Measurements from ENCODE around the gene RNF227. TPM values are rescaled to one million over a fixed set of nuclear protein-coding genes. Genes with fewer than 3 reads are reported as not detected.

RNF227 gene
- total and polyA plus RNA-seq, 10 of the 15 experiments (the other 5 are each of a cell fraction or from before 2014, with no cell fraction given) = 0.49 to 5.0 (median 1.3) TPM

- TF ChIP-seq ETV6 (conservative IDR thresholded peaks at IDR 0.05 in 1 of 2, IDR thresholded peaks at IDR 0.05 in 1 of 2; ENCODE audit: borderline replicate concordance in 1 of 2, low read depth in 1 of 2) (no peak), IKZF2 (IDR thresholded peaks at IDR 0.05) (peak in 1 of 2 experiments; percentile 20; a peak in 1 of 4 replicates), PAX8 (IDR thresholded peaks at IDR 0.05) (no peak), IRF5 (IDR thresholded peaks at IDR 0.05; ENCODE audit: borderline replicate concordance) (no peak)
Measured at GRCh38 chr17:7883781-7884386, 32.2 kb downstream of the RNF227 start (continued).

- peaks cover 0 to 2% of the 10 kb centered on the region in 2 experiments; a peak in 1 of 4 replicates for H3K36me3 ChIP-seq (ENCODE audit: control insufficient read depth in 2 of 2, insufficient read depth in 2 of 2, low read length in 1 of 2)
- POLR2A ChIA-PET = interaction anchor here (0.6 to 1.5 kb wide), 8 partner anchors 11 to 844 kb away, joined by 3 to 8 read pairs (median 3); no protein-coding TSS in a partner anchor
- ATAC-seq (no peak), FAIRE-seq (no peak), DNase-seq (ENCODE audit: low read depth, low spot score) (no peak)
- CTCF ChIA-PET = interaction anchor here (0.7 to 1.7 kb wide), 8 partner anchors 9 to 159 kb away, joined by 3 to 4 read pairs (median 3); partner anchors contain the start of gene NAA38
- H3K4me1 ChIP-seq (ENCODE audit: control insufficient read depth, insufficient read depth, low read length) = peaks cover 11% of the 10 kb centered on the region
- H3K9ac ChIP-seq (ENCODE audit: control insufficient read depth, insufficient read depth, low read length) = no peak overlapping the region
- H3K79me2 ChIP-seq (ENCODE audit: control insufficient read depth, insufficient read depth, low read length) = peaks cover 29% of the 10 kb centered on the region
- in situ Hi-C loops (cut with MboI) (no loop called here), intact Hi-C loops (cut with micrococcal nuclease; ENCODE audit: unreplicated experiment) (no loop called here)
- H3K9me3 ChIP-seq (replicated peaks; ENCODE audit: control insufficient read depth, insufficient read depth, low read length) = no peaks in the 10 kb centered on the region
- WGBS (ENCODE audit: insufficient coverage, insufficient replicate concordance, low lambda C conversion rate, missing lambda C conversion rate) = 94% methylated on average over 3 of the region's 3 CpGs
- BruUV-seq (replicated peaks) = TSS peak; percentile 40
- RAD21 ChIA-PET (ENCODE audit: unreplicated experiment) = interaction anchor here (0.7 to 1.5 kb wide), 8 partner anchors 12 to 633 kb away, joined by 3 to 8 read pairs (median 3); partner anchors contain the start of genes CNTROB, CYB5D1, NAA38 and TRAPPC1
- no peak overlapping the region for H2AFZ ChIP-seq (ENCODE audit: control insufficient read depth, low read depth, low read length)
- SMC1A ChIA-PET (ENCODE audit: uncharacterized antibody, unreplicated experiment) = interaction anchor here (0.7 to 1.5 kb wide), 7 partner anchors 11 to 196 kb away, joined by 3 to 5 read pairs (median 4); partner anchors contain the start of genes CNTROB, NAA38, TP53 and TRAPPC1
- no peaks in the 10 kb centered on the region for H3K27me3 ChIP-seq (replicated peaks in 1 of 2; ENCODE audit: control insufficient read depth in 2 of 2, insufficient read depth in 2 of 2, low read length in 1 of 2)
- H3K4me3 ChIP-seq = peak overlapping the region; percentile 58; the same call in 1 of the 2 replicates
- no peak overlapping the region for H3K27ac ChIP-seq (ENCODE audit: control insufficient read depth, insufficient read depth)
- H4K20me1 ChIP-seq (ENCODE audit: control insufficient read depth, insufficient read depth) = no peaks in the 10 kb centered on the region
- peak overlapping the region; percentile 57 for H3K4me2 ChIP-seq (ENCODE audit: control insufficient read depth, insufficient read depth)
- TF ChIP-seq EP300 (IDR thresholded peaks at IDR 0.05; ENCODE audit: borderline replicate concordance in 1 of 2, control insufficient read depth in 1 of 2, low read depth in 2 of 2, low read length in 2 of 2) (no peak), ZNF24 (IDR thresholded peaks at IDR 0.05) (no peak), RAD21 (IDR thresholded peaks at IDR 0.05; ENCODE audit: insufficient read depth, low read depth, low read length) (no peak), PBX3 (IDR thresholded peaks at IDR 0.05; ENCODE audit: insufficient replicate concordance, low read depth, low read length) (no peak), CHD1 (IDR thresholded peaks at IDR 0.05; ENCODE audit: low read depth, low read length) (no peak), TARDBP (IDR thresholded peaks at IDR 0.05; ENCODE audit: borderline replicate concordance) (no peak), CEBPZ (IDR thresholded peaks at IDR 0.05; ENCODE audit: low read depth, low read length) (no peak), IRF3 (IDR thresholded peaks at IDR 0.05) (no peak)
Measured at GRCh38 chr17:7882629-7883028, 33.5 kb downstream of the RNF227 start.

All from GM12878 (cell line).